BLaER1 (cell line): ENCODE measurements around the gene OGFOD3.
A peak's percentile ranks its signal among the peaks of the same experiment; 100 is the strongest.
"Not testable (repeated sequence)": the region's sequence is repeated elsewhere in the genome, so short reads cannot be mapped to it uniquely, and the experiment has no call there.

Experiments used
- H3K27ac ChIP-seq: shearing (Covaris generic); formaldehyde crosslinking; 2 replicates; pipeline ENCODE4 v1.8.1; 2022
- H3K27me3 ChIP-seq: shearing (Covaris generic); formaldehyde crosslinking; 2 replicates; pipeline ENCODE4 v1.8.1; 2022
- H3K36me3 ChIP-seq: shearing (Covaris generic); formaldehyde crosslinking; 2 replicates; pipeline ENCODE4 v1.8.1; 2022
- H3K4me1 ChIP-seq: shearing (Covaris generic); formaldehyde crosslinking; 2 replicates; pipeline ENCODE4 v1.8.1; 2022
- H3K4me2 ChIP-seq: shearing (Covaris generic); formaldehyde crosslinking; 2 replicates; pipeline ENCODE4 v1.8.1; 2022
- H3K4me3 ChIP-seq: shearing (Covaris generic); formaldehyde crosslinking; 2 replicates; pipeline ENCODE4 v1.8.1; 2022
- H3K9ac ChIP-seq: shearing (Covaris generic); formaldehyde crosslinking; 2 replicates; pipeline ENCODE4 v1.8.1; 2022
- H3K9me3 ChIP-seq: shearing (Covaris generic); formaldehyde crosslinking; 2 replicates; pipeline ENCODE4 v1.8.1; 2022
- H4K20me1 ChIP-seq: shearing (Covaris generic); formaldehyde crosslinking; 2 replicates; pipeline ENCODE4 v1.8.1; 2022
- Cebpa-rat ChIP-seq: shearing (Covaris generic); IDR thresholded peaks from 2 replicates; pipeline ENCODE4 v1.8.1; 2022

Gene OGFOD3

DNA sequence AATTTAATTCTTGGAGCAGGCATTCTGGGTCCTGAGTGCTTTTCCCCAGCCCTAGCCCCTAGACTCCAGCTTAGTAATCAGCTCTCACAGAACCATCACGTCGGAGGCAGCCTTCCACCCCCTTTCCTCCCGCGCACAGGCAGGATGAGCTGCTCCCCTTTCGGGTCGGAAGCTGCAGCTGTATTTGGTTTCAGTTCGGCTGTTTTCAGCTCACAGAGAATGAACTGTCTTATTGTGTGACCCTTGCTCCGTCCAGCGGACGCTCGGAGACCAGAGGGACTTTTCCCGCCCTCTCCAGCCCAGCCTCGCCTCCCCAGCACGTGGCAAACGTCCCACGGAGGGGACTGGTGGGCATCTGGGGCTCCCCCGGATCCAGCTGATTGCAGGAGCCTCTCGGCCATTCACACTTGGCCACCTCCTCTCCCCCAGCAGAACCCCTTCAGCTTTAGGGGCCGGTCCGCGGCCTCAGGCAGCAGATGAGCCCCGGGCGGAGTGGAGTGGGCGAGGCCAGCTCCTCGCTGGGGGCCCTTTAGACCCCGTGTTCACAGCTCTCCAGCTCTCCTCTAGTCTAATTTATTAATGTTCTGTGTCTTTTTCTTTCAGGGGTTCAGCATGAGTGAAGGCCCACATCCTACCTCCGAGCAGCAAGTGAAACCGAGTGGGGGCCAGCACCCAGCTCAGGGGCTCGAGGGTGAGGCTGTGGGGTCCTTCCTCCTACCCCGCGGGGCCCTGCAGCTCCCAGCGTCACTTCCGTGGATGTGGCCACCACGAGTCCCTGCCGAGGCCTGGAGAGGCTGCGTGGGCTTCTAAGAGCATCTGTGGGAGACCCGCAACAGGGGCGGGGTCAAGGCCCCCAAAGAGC is 47.7 kb downstream of the OGFOD3 start:
- Histone ChIP-seq H3K27ac (0 out of 2 replicates have a peak overlapping the region, but pooled peaks have one; percentile 36), H3K4me2 (peak overlapping the region; percentile 80), H3K27me3 (peaks cover 62% of the 10 kb centered on the region), H4K20me1 (peaks cover 23% of the 10 kb centered on the region), H3K9ac (no peak overlapping the region), H3K4me3 (peak overlapping the region; percentile 54), H3K4me1 (peaks cover 52% of the 10 kb centered on the region), H3K36me3 (no peaks in the 10 kb centered on the region), H3K9me3 (no peaks in the 10 kb centered on the region)
- no peak for TF ChIP-seq Cebpa-rat

DNA sequence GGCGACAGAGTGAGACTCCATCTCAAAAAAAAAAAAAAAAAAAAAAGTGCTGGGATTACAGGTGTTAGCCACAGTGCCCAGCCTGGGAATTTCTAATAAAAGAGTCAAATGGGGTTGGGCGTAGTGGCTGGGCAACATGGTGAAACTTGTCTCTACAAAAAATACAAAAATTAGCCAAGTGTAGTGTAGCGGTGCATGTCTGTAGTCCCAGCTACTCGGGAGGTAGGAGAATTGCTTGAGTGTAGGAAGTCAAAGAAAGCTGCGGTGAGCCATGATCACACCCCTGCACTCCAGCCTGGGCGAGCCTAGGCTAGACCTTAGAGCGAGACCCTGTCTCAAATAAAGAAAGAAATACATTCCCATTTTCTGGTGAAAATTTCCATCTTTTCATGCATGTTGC is 49.2 kb downstream of the OGFOD3 start:
- no peak for TF ChIP-seq Cebpa-rat
- Histone ChIP-seq H3K9ac (no peak overlapping the region), H3K4me1 (peaks cover 46% of the 10 kb centered on the region), H3K27ac (no peak overlapping the region), H3K4me3 (no peak overlapping the region), H3K36me3 (no peaks in the 10 kb centered on the region), H3K4me2 (no peak overlapping the region), H4K20me1 (peaks cover 23% of the 10 kb centered on the region), H3K9me3 (no peaks in the 10 kb centered on the region), H3K27me3 (peaks cover 51% of the 10 kb centered on the region)

DNA sequence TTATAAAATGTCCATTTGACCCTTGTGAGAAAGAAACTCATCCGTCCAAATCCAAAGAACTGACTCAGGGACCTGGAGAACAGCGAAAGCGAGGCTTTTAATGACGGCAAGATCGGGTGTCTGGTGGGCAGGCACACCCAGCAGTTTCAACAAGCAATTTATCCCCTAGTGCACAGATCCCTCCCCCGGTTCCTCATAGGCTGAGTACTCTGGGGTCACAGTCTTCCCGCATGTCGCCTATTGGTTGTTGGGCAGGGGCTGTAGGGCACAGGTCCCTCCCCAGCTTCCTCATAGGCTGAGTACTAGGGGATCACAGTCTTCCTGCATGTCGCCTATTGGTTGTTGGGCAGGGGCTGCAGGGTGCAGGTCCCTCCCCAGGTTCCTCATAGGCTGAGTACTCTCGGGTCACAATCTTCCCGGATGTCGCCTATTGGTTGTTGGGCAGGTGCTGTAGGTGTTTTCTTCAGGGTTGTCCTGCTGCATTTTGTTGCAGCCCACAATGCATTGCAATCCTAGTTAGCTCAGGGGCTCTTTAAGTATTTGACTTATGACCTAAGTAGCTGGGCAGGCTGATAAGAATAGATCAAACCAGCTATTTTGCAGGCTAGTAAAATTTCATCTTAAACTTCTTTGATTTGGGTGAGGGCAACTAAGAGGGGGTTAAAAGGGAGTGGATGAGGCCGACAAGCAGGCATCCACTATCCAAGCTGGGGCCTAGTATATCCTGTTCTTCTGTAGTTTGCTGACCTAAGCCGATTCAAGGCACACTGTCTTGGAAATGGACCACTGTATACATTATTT is 50.5 kb downstream of the OGFOD3 start:
- no peak for TF ChIP-seq Cebpa-rat
- H3K27me3 ChIP-seq: peaks cover 39% of the 10 kb centered on the region
- no peak overlapping the region for H3K4me3 ChIP-seq
- no peak overlapping the region for H3K27ac ChIP-seq
- peaks cover 34% of the 10 kb centered on the region for H3K4me1 ChIP-seq
- no peak overlapping the region for H3K4me2 ChIP-seq
- no peaks in the 10 kb centered on the region for H3K9me3 ChIP-seq
- no peaks in the 10 kb centered on the region for H3K36me3 ChIP-seq
- H4K20me1 ChIP-seq: peaks cover 23% of the 10 kb centered on the region
- no peak overlapping the region for H3K9ac ChIP-seq

DNA sequence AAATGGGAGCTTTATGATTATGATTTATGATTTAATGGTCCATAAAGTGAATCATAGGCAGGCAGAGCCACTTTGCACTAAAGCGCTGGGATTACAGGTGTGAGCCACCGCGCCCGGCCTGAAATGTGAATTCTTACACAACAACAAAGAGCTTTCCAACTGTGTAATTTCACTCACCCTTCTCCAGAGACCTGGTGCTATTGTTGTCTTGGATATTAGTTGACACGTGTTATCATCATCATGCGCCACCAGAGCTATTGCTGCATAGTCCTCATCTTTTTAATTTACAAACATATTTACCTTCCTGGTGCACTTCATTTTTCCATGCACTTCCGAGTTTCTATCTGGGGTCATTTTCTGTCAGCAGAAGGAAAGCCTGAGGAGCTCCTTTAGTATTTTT is 51.6 kb downstream of the OGFOD3 start:
- Histone ChIP-seq H3K9me3 (no peaks in the 10 kb centered on the region), H3K9ac (no peak overlapping the region), H3K27me3 (peaks cover 28% of the 10 kb centered on the region), H3K4me3 (no peak overlapping the region), H3K27ac (no peak overlapping the region), H4K20me1 (peaks cover 12% of the 10 kb centered on the region), H3K36me3 (no peaks in the 10 kb centered on the region), H3K4me1 (peaks cover 23% of the 10 kb centered on the region), H3K4me2 (no peak overlapping the region)
- no peak for TF ChIP-seq Cebpa-rat

DNA sequence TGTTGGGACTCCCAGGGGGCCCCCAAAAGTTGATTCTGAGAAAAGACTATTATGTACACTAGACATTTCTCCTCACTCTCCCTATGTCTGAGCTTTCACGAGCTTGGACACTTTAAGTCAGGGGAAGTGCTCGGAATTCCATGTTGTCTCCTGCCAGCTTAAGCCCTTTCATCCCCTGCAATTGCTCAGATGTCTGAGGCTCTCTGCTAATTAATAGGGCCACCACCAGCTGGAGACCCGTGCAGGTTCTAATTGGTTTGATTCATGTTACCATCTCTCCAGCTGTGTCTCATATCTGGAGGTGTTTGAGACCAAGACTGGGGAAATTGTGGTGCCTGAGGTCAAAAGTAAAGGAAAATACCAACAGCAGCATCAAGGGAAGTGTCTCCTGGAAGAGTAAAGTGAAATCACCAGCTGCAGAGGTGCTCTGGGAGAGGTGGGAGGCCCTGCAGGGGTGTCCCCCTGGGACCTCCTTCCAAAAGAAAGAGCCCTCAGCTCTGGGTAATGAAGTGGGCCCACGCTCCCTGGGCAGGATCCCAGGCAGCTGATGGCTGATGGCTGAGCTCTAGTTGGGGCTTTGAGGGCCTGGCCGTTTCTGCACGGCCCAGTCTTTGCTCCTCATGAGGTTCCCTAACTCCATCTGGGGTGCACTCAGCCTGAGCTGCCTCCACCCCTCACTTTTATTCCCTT is 52.6 kb downstream of the OGFOD3 start:
- Histone ChIP-seq H3K27me3 (peaks cover 18% of the 10 kb centered on the region), H4K20me1 (peaks cover 2% of the 10 kb centered on the region), H3K4me3 (no peak overlapping the region), H3K9ac (no peak overlapping the region), H3K36me3 (no peaks in the 10 kb centered on the region), H3K27ac (no peak overlapping the region), H3K4me1 (peaks cover 13% of the 10 kb centered on the region), H3K4me2 (peak overlapping the region; percentile 27; the same call in 1 of the 2 replicates), H3K9me3 (no peaks in the 10 kb centered on the region)
- TF ChIP-seq Cebpa-rat: no peak

DNA sequence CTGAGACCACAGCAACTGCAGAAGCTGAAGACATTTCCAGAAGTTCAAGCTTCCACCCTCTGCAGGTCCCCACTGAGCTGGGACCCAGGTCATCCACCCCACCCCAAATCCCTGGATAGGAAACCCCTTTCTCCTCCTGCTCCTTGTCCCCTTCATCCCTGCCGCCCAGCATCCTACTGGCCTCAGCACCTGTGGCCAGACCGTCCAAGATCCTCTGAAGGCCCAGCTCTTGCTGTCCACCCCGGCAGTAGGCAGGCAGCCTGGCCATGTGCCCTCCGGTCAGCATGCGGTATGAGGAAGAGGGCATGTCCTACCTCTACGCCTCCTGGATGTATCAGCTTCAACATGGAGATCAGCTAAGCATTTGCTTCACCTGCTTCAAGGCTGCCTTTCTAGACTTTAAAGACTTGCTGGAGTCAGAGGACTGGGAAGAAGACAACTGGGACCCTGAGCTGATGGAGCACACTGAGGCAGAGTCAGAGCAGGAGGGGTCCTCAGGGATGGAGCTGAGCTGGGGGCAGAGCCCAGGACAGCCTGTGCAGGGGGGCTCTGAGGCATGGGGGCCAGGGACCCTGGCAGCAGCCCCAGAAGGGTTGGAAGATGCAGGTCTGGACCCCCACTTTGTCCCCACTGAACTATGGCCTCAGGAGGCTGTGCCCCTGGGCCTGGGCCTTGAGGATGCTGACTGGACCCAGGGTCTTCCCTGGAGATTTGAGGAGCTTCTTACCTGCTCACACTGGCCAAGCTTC is 56.3 kb downstream of the OGFOD3 start:
- Histone ChIP-seq H3K27me3 (no peaks in the 10 kb centered on the region), H3K36me3 (no peaks in the 10 kb centered on the region), H4K20me1 (no peaks in the 10 kb centered on the region), H3K4me3 (no peak overlapping the region), H3K4me2 (no peak overlapping the region), H3K9ac (no peak overlapping the region), H3K4me1 (peaks cover 21% of the 10 kb centered on the region), H3K9me3 (no peaks in the 10 kb centered on the region), H3K27ac (no peak overlapping the region)
- no peak for TF ChIP-seq Cebpa-rat

DNA sequence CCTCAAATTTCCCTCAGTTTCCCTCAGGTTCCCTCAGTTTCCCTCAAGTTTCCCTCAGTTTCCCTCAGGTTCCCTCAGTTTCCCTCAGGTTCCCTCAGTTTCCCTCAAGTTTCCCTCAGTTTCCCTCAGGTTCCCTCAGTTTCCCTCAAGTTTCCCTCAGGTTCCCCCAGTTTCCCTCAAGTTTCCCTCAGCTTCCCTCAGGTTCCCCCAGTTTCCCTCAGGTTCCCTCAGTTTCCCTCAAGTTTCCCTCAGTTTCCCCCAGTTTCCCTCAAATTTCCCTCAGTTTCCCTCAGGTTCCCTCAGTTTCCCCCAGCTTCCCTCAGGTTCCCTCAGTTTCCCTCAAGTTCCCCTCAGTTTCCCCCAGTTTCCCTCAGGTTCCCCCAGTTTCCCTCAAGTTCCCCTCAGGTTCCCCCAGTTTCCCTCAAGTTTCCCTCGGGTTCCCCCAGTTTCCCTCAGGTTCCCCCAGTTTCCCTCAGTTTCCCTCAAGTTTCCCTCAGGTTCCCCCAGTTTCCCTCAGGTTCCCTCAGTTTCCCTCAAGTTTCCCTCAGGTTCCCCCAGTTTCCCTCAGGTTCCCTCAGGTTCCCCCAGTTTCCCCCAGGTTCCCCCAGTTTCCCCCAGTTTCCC is 58.8 kb downstream of the OGFOD3 start:
- H3K9me3 ChIP-seq, H3K4me3 ChIP-seq, H3K9ac ChIP-seq, H3K27ac ChIP-seq, H4K20me1 ChIP-seq, H3K36me3 ChIP-seq, H3K27me3 ChIP-seq: not testable (repeated sequence)
- H3K4me2 ChIP-seq: peak overlapping the region; percentile 58
- H3K4me1 ChIP-seq: peaks cover 34% of the 10 kb centered on the region

DNA sequence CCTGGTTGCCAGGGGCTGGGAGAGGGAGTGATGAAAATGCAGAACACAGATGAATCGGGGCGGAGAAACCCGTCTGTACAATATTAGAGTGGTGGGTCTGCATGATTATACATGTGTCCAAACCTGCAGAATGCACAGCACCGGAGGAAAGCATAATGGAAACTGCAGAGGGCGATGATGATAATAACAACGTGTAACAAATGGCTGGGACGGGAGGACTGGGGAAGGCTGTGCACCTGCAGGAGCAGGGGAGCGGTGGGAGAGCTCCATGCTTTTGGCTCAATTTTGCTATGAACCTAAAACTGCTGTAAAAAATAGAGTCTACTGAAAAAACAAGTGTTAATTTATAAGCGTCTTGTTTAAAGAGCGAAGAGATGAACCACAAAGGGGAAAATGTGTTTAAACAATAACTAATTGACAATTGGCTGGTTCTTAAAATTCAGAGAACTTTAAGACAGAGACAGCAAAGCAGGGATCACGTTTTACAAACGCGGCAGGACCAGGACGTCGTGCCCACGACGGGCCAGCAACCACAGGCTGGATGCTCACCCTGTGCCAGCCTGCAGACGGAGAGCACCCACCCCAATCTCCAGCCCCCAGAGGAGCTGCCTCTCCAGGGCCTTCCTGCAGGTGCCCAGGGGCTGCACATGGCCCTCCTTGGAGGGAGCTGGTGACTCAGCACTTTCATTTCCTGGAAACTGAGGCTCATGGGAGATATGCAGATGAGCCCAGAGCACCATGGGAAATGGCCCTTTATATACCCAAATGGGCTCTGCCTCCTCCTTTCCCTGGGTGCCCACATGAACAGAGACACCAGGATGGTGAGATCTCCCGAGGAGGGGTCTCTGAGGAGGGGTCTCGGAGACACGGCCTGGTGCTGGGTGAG is 59.7 kb downstream of the OGFOD3 start, which contains the start of gene TEX19:
TSS of gene TEX19 (plus strand) at position 783 of the 886 bp plus-strand sequence. CDS start 2,904 bp downstream, outside the sequence.
- Histone ChIP-seq H3K4me1 (peaks cover 43% of the 10 kb centered on the region), H3K27me3 (no peaks in the 10 kb centered on the region), H3K9me3 (no peaks in the 10 kb centered on the region), H3K9ac (no peak within 1 kb of the TSS), H4K20me1 (no peaks in the 10 kb centered on the region), H3K36me3 (no peaks in the 10 kb centered on the region), H3K27ac (peak within 1 kb of the TSS; percentile 14; the same call in 1 of the 2 replicates), H3K4me2 (peak within 1 kb of the TSS; percentile 58), H3K4me3 (no peak within 1 kb of the TSS)
- no peak for TF ChIP-seq Cebpa-rat
